ENCODE data around the gene SMYD3. TPM values are rescaled to one million over a fixed set of nuclear protein-coding genes. Genes with fewer than 3 reads are reported as not detected.

Gene SMYD3
- total and polyA plus RNA-seq, 2 of the 4 experiments (the other 2 are of a cell fraction) = 26.5 to 37.6 TPM

GRCh38 chr1:246445503-246445902 lies 61.6 kb downstream of the SMYD3 start:
- intact Hi-C loops (cut with micrococcal nuclease) = loop anchor here (5.0 to 10.0 kb wide), 3 partner anchors 163 to 1368 kb away; no protein-coding TSS in a partner anchor
- no peak overlapping the region for H3K4ac ChIP-seq (ENCODE audit: low read depth, low read length)
- H2BK120ac ChIP-seq (ENCODE audit: low read depth, low read length) = no peak overlapping the region
- peaks cover 19 to 20% of the 10 kb centered on the region in 2 experiments; a peak in 2 of 4 replicates for H3K79me1 ChIP-seq (ENCODE audit: low read depth in 1 of 2, low read length in 2 of 2)
- no peak overlapping the region for H4K91ac ChIP-seq (ENCODE audit: insufficient read depth, low read depth, low read length)
- no CpG with 5 or more reads among the region's 3 CpGs for WGBS, 2 experiments (ENCODE audit: extremely low coverage in 2 of 2, insufficient read length in 1 of 2)
- no peak overlapping the region for H3K23ac ChIP-seq (ENCODE audit: low read depth, low read length)
- no peak overlapping the region for H2BK5ac ChIP-seq (ENCODE audit: low read depth, low read length, poor library complexity, severe bottlenecking)
- H3K9me3 ChIP-seq (ENCODE audit: control insufficient read depth, insufficient read depth, low read length) = no peaks in the 10 kb centered on the region
- TF ChIP-seq MAZ (IDR thresholded peaks at IDR 0.05; ENCODE audit: borderline replicate concordance, low read depth, low read length) = no peak
- TF ChIP-seq RCOR1 (IDR thresholded peaks at IDR 0.05; ENCODE audit: insufficient replicate concordance, low read length) = no peak
- TF ChIP-seq NFE2L2 (IDR thresholded peaks at IDR 0.05; ENCODE audit: low read depth, low read length) = no peak
- TF ChIP-seq MAFK (IDR thresholded peaks at IDR 0.05; ENCODE audit: low read depth, low read length) = no peak
- TF ChIP-seq RFX5 (IDR thresholded peaks at IDR 0.05; ENCODE audit: low read depth, low read length) = no peak
- no peak for TF ChIP-seq FOS (IDR thresholded peaks at IDR 0.05; ENCODE audit: low read depth, low read length)
- TF ChIP-seq USF2 (IDR thresholded peaks at IDR 0.05; ENCODE audit: low read depth, low read length) = no peak
- no peak for TF ChIP-seq SMC3 (IDR thresholded peaks at IDR 0.05; ENCODE audit: low read depth, low read length)
- no peak for TF ChIP-seq POLR2A (IDR thresholded peaks at IDR 0.05; ENCODE audit: low read depth, low read length)
- TF ChIP-seq ELK1 (IDR thresholded peaks at IDR 0.05; ENCODE audit: borderline replicate concordance, low read depth, low read length) = no peak
- TF ChIP-seq BHLHE40 (IDR thresholded peaks at IDR 0.05; ENCODE audit: low read depth, low read length) = no peak
- no peak for TF ChIP-seq CHD1 (IDR thresholded peaks at IDR 0.05; ENCODE audit: low read depth, low read length)
- no peak for TF ChIP-seq CEBPB (IDR thresholded peaks at IDR 0.05; ENCODE audit: low read depth, low read length)
- no peak for TF ChIP-seq RAD21 (IDR thresholded peaks at IDR 0.05; ENCODE audit: low read length)
- TF ChIP-seq MXI1 (IDR thresholded peaks at IDR 0.05; ENCODE audit: borderline replicate concordance, low read depth, low read length) = no peak
- no peak for TF ChIP-seq CTCF (conservative IDR thresholded peaks at IDR 0.05; ENCODE audit: low read depth, low read length)
- no peaks in the 10 kb centered on the region for H3K36me3 ChIP-seq (ENCODE audit: control insufficient read depth, insufficient read depth, low read length)
- no peak overlapping the region for H4K8ac ChIP-seq (ENCODE audit: low read depth in 2 of 2, low read length in 2 of 2)
- H3K27me3 ChIP-seq (ENCODE audit: control insufficient read depth, insufficient read depth, low read length) = no peaks in the 10 kb centered on the region
- no peak overlapping the region for H3K27ac ChIP-seq (ENCODE audit: insufficient read depth, low read length)
- H3K18ac ChIP-seq (ENCODE audit: low read depth, low read length) = no peak overlapping the region
- POLR2A ChIA-PET (ENCODE audit: unreplicated experiment) = interaction anchor here (0.6 kb wide), 1 partner anchor 344 kb away, joined by 5 read pairs; no protein-coding TSS in a partner anchor
- dilution Hi-C loops (cut with HindIII; ENCODE audit: low sequenced_read_pairs, unreplicated experiment) = no loop called here
- H2AK9ac ChIP-seq (replicated peaks; ENCODE audit: low read depth, low read length, poor library complexity) = no peak overlapping the region
- no peak overlapping the region for H3K4me3 ChIP-seq (ENCODE audit: insufficient read depth, low read depth, low read length)
- no peak overlapping the region for H4K5ac ChIP-seq (ENCODE audit: low read depth, low read length)
- H2BK20ac ChIP-seq (ENCODE audit: low read depth, low read length) = no peak overlapping the region
- no peaks in the 10 kb centered on the region for H3K4me1 ChIP-seq (ENCODE audit: control insufficient read depth, insufficient read depth, low read length)
- no peak overlapping the region for H3K4me2 ChIP-seq (ENCODE audit: low read depth, low read length)
- H3K9ac ChIP-seq (ENCODE audit: low read depth, low read length) = no peak overlapping the region
- in situ Hi-C loops (cut with MboI; ENCODE audit: low sequenced_read_pairs) = no loop called here
- DNase-seq (no peak), ATAC-seq (ENCODE audit: low read depth) (no peak)
- H3K56ac ChIP-seq (ENCODE audit: extremely low read depth, insufficient read depth, low read length) = no peak overlapping the region
- no peaks in the 10 kb centered on the region for H4K20me1 ChIP-seq (ENCODE audit: insufficient read depth, low read length)
- CTCF ChIA-PET = no interaction called here
- no peak overlapping the region for H2AFZ ChIP-seq (replicated peaks; ENCODE audit: low read length, poor library complexity)
- no peak overlapping the region for H2BK15ac ChIP-seq (ENCODE audit: low read depth, low read length)
- no peak overlapping the region for H2AK5ac ChIP-seq (ENCODE audit: low read depth, low read length)
- 0 out of 2 replicates have a peak, but pooled peaks cover 3% of the 10 kb centered on the region for H3K9me1 ChIP-seq (ENCODE audit: insufficient read depth, low read length)
- BruUV-seq (replicated peaks) = no TSS peak
- no peak overlapping the region for H3K14ac ChIP-seq (replicated peaks; ENCODE audit: low read depth, low read length)
